HG02973 (cell line): ENCODE data around the gene GRN.
"Not testable (repeated sequence)": the region's sequence is repeated elsewhere in the genome, so short reads cannot be mapped to it uniquely, and the experiment has no call there.

Experiments used
- ATAC-seq: cut with Tn5 transposase; IDR thresholded peaks from one replicate; pipeline ENCODE4 v1.9.1; 2021; ENCODE audit warnings: moderate library complexity; ENCODE audit not compliant: unreplicated experiment

The GRN gene

DNA sequence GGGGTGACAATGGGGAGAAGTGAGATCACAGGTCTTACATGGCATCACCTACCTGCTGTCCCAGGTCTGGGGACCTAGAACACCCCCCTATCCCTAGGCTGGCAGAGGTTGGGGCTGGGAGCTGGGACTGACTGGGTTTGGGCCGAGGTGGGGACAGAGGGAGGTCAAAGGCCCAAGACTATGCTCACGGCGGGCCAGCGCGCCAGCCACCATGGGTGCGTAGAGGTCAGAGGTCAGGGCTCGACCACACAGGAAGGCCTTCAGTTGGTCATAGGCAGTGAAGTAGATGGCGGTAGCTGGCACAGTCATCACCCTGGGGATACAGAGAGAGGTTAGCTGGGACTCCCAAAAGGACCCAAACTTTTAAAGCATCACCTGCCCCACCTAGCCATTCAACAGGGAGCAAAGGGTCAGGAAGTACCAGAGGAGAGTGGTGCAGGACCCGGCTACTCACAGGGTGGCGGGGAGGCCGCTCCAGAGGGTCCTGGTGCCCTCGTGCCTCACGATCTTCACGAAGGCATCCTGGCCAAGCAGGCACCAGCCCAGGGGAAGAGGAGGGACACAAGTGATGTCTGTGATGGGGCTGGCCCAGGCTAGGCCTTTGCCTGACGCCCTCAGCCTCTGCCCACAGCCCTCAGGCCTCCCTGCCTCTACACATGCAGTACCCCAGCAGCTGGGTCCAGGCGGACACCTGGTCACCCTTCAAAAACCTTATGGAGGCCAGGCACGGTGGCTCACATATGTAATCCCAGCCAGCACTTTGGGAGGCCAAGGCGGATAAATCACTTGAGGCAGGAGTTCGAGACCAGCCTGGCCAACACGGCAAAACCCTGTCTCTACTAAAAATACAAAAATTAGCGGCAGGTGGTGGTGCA lies 23.6 kb upstream of the GRN start:
- no peak for ATAC-seq

GRCh38 chr17:44322236-44322895 lies 22.7 kb upstream of the GRN start:
- ATAC-seq: no peak

- ATAC-seq: no peak
Measured at GRCh38 chr17:44323359-44324091, 21.6 kb upstream of the GRN start.

- no peak for ATAC-seq
Measured at GRCh38 chr17:44324092-44324570, 21.0 kb upstream of the GRN start.

GRCh38 chr17:44324571-44325275 lies 20.4 kb upstream of the GRN start, which contains the start of gene SLC25A39:
SLC25A39 (minus strand) TSS chr17:44324823; CDS start chr17:44323562, 1,261 bp downstream.
- ATAC-seq: peak; percentile 45

DNA sequence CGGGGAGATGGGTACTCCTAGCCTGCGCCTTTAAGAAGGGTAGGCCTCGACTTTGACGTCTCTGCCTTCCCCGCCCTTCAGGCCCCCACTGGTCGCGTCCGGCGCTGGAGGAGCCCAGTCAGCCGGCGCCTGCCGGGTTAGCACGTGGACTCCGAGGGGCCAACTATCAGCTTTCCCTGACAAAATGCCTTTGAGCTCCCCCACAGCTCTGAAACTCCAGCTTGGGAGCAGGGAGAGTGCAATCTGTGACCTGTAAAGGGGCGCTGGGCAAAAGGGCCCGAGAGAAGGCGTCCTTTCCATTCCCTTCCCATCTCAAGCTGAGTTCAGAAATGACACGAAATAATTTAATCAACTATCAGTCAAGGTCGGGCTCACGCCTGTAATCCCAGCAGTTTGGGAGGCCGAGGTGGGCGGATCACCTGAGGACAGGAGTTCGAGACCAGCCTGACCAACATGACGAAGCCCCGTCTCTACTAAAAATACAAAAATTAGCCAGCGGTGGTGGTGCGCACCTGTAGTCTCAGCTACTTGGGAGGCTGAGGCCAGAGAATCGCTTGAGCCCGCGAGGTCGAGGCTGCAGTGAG lies 18.1 kb upstream of the GRN start:
- peak; percentile 52 for ATAC-seq

GRCh38 chr17:44327715-44328449 lies 17.2 kb upstream of the GRN start:
- no peak for ATAC-seq

- ATAC-seq: not testable (repeated sequence)
Measured at GRCh38 chr17:44329516-44329915, 15.6 kb upstream of the GRN start.

GRCh38 chr17:44330263-44330662 lies 14.8 kb upstream of the GRN start:
- ATAC-seq: not testable (repeated sequence)

DNA sequence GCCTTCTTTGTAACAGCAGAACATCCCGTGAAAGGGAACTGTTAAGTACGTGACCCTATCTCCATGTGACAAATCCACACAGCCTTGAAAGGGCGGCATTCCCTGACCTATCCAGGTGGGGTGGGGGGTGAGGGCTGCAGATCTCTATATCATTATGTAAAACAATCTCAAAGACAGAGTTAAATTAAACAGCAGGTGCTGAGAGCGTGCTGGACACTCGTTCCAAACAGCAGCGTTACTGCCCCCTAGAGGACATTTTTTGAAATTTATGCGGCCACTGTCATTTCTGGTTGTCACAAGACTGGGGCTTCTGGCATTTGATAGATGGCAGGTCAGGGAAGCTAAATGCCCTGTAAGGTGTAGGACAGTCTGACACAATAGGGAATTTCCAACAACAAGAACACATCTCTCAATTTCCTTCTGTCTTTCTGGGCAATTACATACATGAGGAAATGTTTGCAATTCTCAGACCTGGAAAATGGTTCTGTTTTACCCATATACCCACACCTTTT lies 13.8 kb upstream of the GRN start:
- no peak for ATAC-seq

GRCh38 chr17:44333371-44333770 lies 11.7 kb upstream of the GRN start:
- no peak for ATAC-seq

GRCh38 chr17:44334315-44334714 lies 10.8 kb upstream of the GRN start:
- ATAC-seq: no peak

DNA sequence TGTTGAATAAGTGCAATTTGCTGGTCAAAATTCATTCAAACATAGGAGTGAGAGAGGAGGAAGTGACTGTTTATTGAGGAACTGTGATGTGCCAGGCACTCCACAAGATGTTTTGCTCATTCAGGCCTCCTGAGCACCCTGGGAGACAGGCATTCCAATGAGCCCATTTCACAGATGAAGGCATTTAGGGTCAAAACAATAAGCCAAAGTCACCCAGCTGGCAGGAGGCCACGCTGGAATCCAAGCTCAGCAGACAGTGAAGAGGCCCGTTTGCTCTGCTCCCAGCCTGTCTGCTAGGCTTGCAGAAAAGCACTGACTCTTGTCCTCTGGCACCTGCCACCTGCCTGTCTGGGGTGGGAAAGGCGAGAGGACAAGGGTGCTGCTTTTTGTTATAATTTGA lies 10.4 kb upstream of the GRN start:
- ATAC-seq: no peak

DNA sequence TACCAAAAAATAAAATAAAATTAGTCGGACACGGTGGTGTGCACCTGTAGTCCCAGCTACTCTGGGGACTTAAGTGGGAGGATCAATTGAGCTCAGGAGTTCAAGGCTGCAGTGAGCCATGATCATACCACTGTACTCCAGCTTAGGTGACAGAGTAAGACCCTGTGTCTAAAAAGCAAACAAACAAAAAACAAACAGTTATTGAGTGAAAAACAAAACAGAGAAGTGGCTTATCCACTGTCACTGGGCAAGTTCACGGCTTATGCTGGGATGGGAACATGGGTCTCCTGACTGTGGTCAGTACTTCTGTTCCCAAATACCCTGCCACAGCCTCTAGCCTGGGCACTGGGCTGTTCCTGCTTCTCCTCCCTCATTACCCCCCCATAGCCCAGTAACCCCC lies 9.5 kb upstream of the GRN start:
- ATAC-seq: no peak

DNA sequence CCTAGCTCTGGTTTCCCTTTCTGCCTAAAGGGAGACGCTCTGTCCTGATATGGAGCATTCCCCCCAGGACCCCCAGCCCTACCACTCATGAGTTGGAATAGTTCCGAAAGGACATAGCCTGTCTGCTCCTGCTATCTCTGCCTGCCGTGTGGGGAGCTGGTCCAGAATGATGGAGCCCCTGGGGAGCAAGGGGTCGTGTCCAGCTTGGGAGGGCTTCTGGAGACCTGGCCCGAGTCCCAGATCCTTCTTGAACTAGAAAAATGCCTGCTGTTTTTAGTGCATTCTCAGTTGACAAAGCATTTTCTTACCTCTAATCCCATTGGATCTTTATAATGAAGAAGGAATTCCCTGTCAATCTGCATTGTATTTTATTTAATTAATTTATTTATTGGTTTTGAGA lies 9.1 kb upstream of the GRN start:
- ATAC-seq: no peak

DNA sequence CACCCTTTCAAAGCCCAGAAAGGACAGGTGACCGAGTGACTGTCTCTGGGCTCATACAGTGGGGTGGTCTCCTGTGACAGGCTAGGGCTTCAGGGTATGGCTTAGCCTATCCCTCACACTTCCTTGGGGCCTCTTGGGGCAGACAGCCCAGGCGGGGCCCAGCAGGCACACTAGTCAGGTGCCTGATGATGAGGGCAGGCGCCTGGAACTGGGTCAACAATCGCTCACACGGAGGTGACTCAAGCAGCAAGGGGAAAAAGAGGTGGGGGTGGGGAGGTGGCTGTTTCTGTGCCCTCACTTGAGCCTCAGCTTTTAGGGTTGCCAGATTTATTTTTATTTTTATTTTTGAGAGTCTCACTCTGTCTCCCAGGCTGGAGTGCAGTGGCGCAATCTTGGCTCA lies 6.4 kb upstream of the GRN start:
- no peak for ATAC-seq

- ATAC-seq: not testable (repeated sequence)
Measured at GRCh38 chr17:44340553-44340952, 4.5 kb upstream of the GRN start.

DNA sequence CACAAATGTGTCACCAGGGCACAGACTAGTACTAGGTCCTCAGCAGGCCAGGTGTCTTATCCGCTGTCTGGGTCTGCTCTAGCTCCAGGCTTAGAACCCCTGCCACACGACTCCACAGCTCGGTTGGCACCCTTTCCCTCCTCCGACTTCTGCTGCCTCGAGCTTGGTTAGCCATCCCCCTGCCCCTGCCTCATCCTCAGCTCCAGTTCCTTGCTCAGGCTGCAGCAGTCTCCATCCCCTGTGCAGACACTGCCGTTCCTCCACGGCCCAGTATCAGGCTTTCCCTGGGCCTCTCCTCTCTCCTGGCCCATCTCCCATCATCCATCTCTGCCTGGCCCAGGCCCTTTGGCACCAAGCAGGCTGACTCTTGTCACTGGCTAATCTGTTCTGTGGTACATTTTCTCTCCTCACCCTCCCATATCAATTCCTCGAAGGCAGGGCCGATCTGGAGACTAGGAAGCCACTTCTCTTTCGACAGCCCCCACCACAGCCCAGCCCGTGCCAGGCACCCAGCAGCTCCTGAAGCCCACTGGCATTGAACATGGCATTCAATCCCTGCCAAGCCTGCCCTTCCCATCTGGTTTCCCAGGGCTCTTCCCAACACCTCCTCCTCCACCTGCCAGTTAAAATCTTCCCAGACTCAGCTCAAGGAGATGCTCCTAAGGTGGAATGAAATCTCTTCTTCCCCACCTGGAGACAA lies 1.4 kb upstream of the GRN start:
- no peak for ATAC-seq

GRCh38 chr17:44345454-44346026 lies 438 bp downstream of the GRN start:
- ATAC-seq: no peak
